ENCODE data around the gene PPP2R2B.

The PPP2R2B gene

GRCh38 chr5:146721073-146721815 is 157.3 kb downstream of the PPP2R2B start:
- no peaks in the 10 kb centered on the region for H3K27me3 ChIP-seq (ENCODE audit: control insufficient read depth, insufficient read depth, low read length)

GRCh38 chr5:146720107-146720506 is 158.4 kb downstream of the PPP2R2B start:
- H3K9ac ChIP-seq (ENCODE audit: low read length), result no peak overlapping the region
- H3K9me3 ChIP-seq (ENCODE audit: control insufficient read depth, low read length), result no peaks in the 10 kb centered on the region
- no peaks in the 10 kb centered on the region for H3K27me3 ChIP-seq (ENCODE audit: control insufficient read depth, insufficient read depth, low read length)
- H3K4me3 ChIP-seq (ENCODE audit: low read length), result no peak overlapping the region
- H3K36me3 ChIP-seq (ENCODE audit: control insufficient read depth, insufficient read depth, low read length), result no peaks in the 10 kb centered on the region
- no peaks in the 10 kb centered on the region for H3K4me1 ChIP-seq (ENCODE audit: control insufficient read depth, insufficient read depth, low read length)

More at GRCh38 chr5:146721073-146721815, 157.3 kb downstream of the PPP2R2B start:
- Histone ChIP-seq H3K9me3 (ENCODE audit: control insufficient read depth, low read length) (no peaks in the 10 kb centered on the region), H3K4me3 (ENCODE audit: low read length) (no peak overlapping the region), H3K36me3 (ENCODE audit: control insufficient read depth, insufficient read depth, low read length) (no peaks in the 10 kb centered on the region), H3K9ac (ENCODE audit: low read length) (no peak overlapping the region), H3K4me1 (ENCODE audit: control insufficient read depth, insufficient read depth, low read length) (no peaks in the 10 kb centered on the region)

- H3K4me1 ChIP-seq (ENCODE audit: control insufficient read depth, insufficient read depth, low read length), result no peaks in the 10 kb centered on the region
- H3K36me3 ChIP-seq (ENCODE audit: control insufficient read depth, insufficient read depth, low read length), result no peaks in the 10 kb centered on the region
- H3K4me3 ChIP-seq (ENCODE audit: low read length), result no peak overlapping the region
- no peaks in the 10 kb centered on the region for H3K9me3 ChIP-seq (ENCODE audit: control insufficient read depth, low read length)
- H3K27me3 ChIP-seq (ENCODE audit: control insufficient read depth, insufficient read depth, low read length), result peaks cover 3% of the 10 kb centered on the region
- H3K9ac ChIP-seq (ENCODE audit: low read length), result no peak overlapping the region
These were observed 159.4 kb downstream of the PPP2R2B start for GRCh38 chr5:146719179-146719578.

- H3K27me3 ChIP-seq (ENCODE audit: control insufficient read depth, insufficient read depth, low read length), result peaks cover 9% of the 10 kb centered on the region
- no peaks in the 10 kb centered on the region for H3K36me3 ChIP-seq (ENCODE audit: control insufficient read depth, insufficient read depth, low read length)
- no peaks in the 10 kb centered on the region for H3K9me3 ChIP-seq (ENCODE audit: control insufficient read depth, low read length)
- no peak overlapping the region for H3K4me3 ChIP-seq (ENCODE audit: low read length)
- no peak overlapping the region for H3K9ac ChIP-seq (ENCODE audit: low read length)
- no peaks in the 10 kb centered on the region for H3K4me1 ChIP-seq (ENCODE audit: control insufficient read depth, insufficient read depth, low read length)
These were observed 159.9 kb downstream of the PPP2R2B start for GRCh38 chr5:146718609-146719008.

GRCh38 chr5:146717951-146718350 is 160.6 kb downstream of the PPP2R2B start:
- H3K9me3 ChIP-seq (ENCODE audit: control insufficient read depth, low read length), result no peaks in the 10 kb centered on the region
- no peak overlapping the region for H3K4me3 ChIP-seq (ENCODE audit: low read length)
- no peaks in the 10 kb centered on the region for H3K36me3 ChIP-seq (ENCODE audit: control insufficient read depth, insufficient read depth, low read length)
- H3K4me1 ChIP-seq (ENCODE audit: control insufficient read depth, insufficient read depth, low read length), result no peaks in the 10 kb centered on the region
- H3K9ac ChIP-seq (ENCODE audit: low read length), result no peak overlapping the region
- peaks cover 12% of the 10 kb centered on the region for H3K27me3 ChIP-seq (ENCODE audit: control insufficient read depth, insufficient read depth, low read length)

GRCh38 chr5:146716636-146717035 is 161.9 kb downstream of the PPP2R2B start:
- no peak overlapping the region for H3K9ac ChIP-seq (ENCODE audit: low read length)
- H3K4me1 ChIP-seq (ENCODE audit: control insufficient read depth, insufficient read depth, low read length), result no peaks in the 10 kb centered on the region
- no peak overlapping the region for H3K4me3 ChIP-seq (ENCODE audit: low read length)
- no peaks in the 10 kb centered on the region for H3K9me3 ChIP-seq (ENCODE audit: control insufficient read depth, low read length)
- H3K36me3 ChIP-seq (ENCODE audit: control insufficient read depth, insufficient read depth, low read length), result no peaks in the 10 kb centered on the region
- peaks cover 12% of the 10 kb centered on the region for H3K27me3 ChIP-seq (ENCODE audit: control insufficient read depth, insufficient read depth, low read length)

- no peaks in the 10 kb centered on the region for H3K36me3 ChIP-seq (ENCODE audit: control insufficient read depth, insufficient read depth, low read length)
- no peak overlapping the region for H3K4me3 ChIP-seq (ENCODE audit: low read length)
- no peak overlapping the region for H3K9ac ChIP-seq (ENCODE audit: low read length)
- H3K4me1 ChIP-seq (ENCODE audit: control insufficient read depth, insufficient read depth, low read length), result no peaks in the 10 kb centered on the region
- peaks cover 12% of the 10 kb centered on the region for H3K27me3 ChIP-seq (ENCODE audit: control insufficient read depth, insufficient read depth, low read length)
- no peaks in the 10 kb centered on the region for H3K9me3 ChIP-seq (ENCODE audit: control insufficient read depth, low read length)
These were observed 168.2 kb downstream of the PPP2R2B start for GRCh38 chr5:146710348-146710747.

GRCh38 chr5:146707316-146707715 is 171.2 kb downstream of the PPP2R2B start:
- Histone ChIP-seq H3K9ac (ENCODE audit: low read length) (no peak overlapping the region), H3K27me3 (ENCODE audit: control insufficient read depth, insufficient read depth, low read length) (no peaks in the 10 kb centered on the region), H3K9me3 (ENCODE audit: control insufficient read depth, low read length) (no peaks in the 10 kb centered on the region), H3K4me1 (ENCODE audit: control insufficient read depth, insufficient read depth, low read length) (no peaks in the 10 kb centered on the region), H3K36me3 (ENCODE audit: control insufficient read depth, insufficient read depth, low read length) (no peaks in the 10 kb centered on the region), H3K4me3 (ENCODE audit: low read length) (no peak overlapping the region)

- H3K9me3 ChIP-seq (ENCODE audit: control insufficient read depth, low read length), result no peaks in the 10 kb centered on the region
- H3K36me3 ChIP-seq (ENCODE audit: control insufficient read depth, insufficient read depth, low read length), result no peaks in the 10 kb centered on the region
- no peaks in the 10 kb centered on the region for H3K4me1 ChIP-seq (ENCODE audit: control insufficient read depth, insufficient read depth, low read length)
- H3K9ac ChIP-seq (ENCODE audit: low read length), result no peak overlapping the region
- H3K27me3 ChIP-seq (ENCODE audit: control insufficient read depth, insufficient read depth, low read length), result no peaks in the 10 kb centered on the region
- H3K4me3 ChIP-seq (ENCODE audit: low read length), result no peak overlapping the region
These were observed 172.1 kb downstream of the PPP2R2B start for GRCh38 chr5:146706321-146706972.

GRCh38 chr5:146704949-146705665 is 173.4 kb downstream of the PPP2R2B start:
- no peaks in the 10 kb centered on the region for H3K9me3 ChIP-seq (ENCODE audit: control insufficient read depth, low read length)
- H3K4me1 ChIP-seq (ENCODE audit: control insufficient read depth, insufficient read depth, low read length), result no peaks in the 10 kb centered on the region
- H3K9ac ChIP-seq (ENCODE audit: low read length), result no peak overlapping the region
- no peak overlapping the region for H3K4me3 ChIP-seq (ENCODE audit: low read length)
- H3K36me3 ChIP-seq (ENCODE audit: control insufficient read depth, insufficient read depth, low read length), result no peaks in the 10 kb centered on the region
- H3K27me3 ChIP-seq (ENCODE audit: control insufficient read depth, insufficient read depth, low read length), result peaks cover 4% of the 10 kb centered on the region

- no peak overlapping the region for H3K9ac ChIP-seq (ENCODE audit: low read length)
- H3K36me3 ChIP-seq (ENCODE audit: control insufficient read depth, insufficient read depth, low read length), result no peaks in the 10 kb centered on the region
- H3K4me1 ChIP-seq (ENCODE audit: control insufficient read depth, insufficient read depth, low read length), result no peaks in the 10 kb centered on the region
- H3K27me3 ChIP-seq (ENCODE audit: control insufficient read depth, insufficient read depth, low read length), result peaks cover 4% of the 10 kb centered on the region
- H3K9me3 ChIP-seq (ENCODE audit: control insufficient read depth, low read length), result no peaks in the 10 kb centered on the region
- no peak overlapping the region for H3K4me3 ChIP-seq (ENCODE audit: low read length)
These were observed 174.7 kb downstream of the PPP2R2B start for GRCh38 chr5:146703899-146704298.

- Histone ChIP-seq H3K4me3 (ENCODE audit: low read length) (no peak overlapping the region), H3K4me1 (ENCODE audit: control insufficient read depth, insufficient read depth, low read length) (no peaks in the 10 kb centered on the region), H3K9ac (ENCODE audit: low read length) (no peak overlapping the region), H3K9me3 (ENCODE audit: control insufficient read depth, low read length) (no peaks in the 10 kb centered on the region), H3K27me3 (ENCODE audit: control insufficient read depth, insufficient read depth, low read length) (peaks cover 4% of the 10 kb centered on the region), H3K36me3 (ENCODE audit: control insufficient read depth, insufficient read depth, low read length) (no peaks in the 10 kb centered on the region)
These were observed 175.1 kb downstream of the PPP2R2B start for GRCh38 chr5:146703499-146703898.

Data from mucosa of stomach (tissue), 1 donor.